DOHH2 (cell line): ENCODE results near the gene PI4K2A.

Experiments used
- EZH2phosphoT487 ChIP-seq: fragments of 200-600 bp; sonication (generic); IDR thresholded peaks from 2 replicates; pipeline ENCODE4 v1.6.1; 2017; ENCODE audit warnings: borderline replicate concordance, mild to moderate bottlenecking, antibody characterized with exemption, low read length, moderate library complexity, mixed read lengths
- TF ChIP-seq, protein P1 (sequence below): fragments of 200-600 bp; sonication (generic); IDR thresholded peaks from one replicate; pipeline ENCODE4 v1.5.1; 2014; ENCODE audit warnings: antibody characterized with exemption, mild to moderate bottlenecking, low read depth, low read length; ENCODE audit not compliant: poor library complexity, severe bottlenecking

DNA sequence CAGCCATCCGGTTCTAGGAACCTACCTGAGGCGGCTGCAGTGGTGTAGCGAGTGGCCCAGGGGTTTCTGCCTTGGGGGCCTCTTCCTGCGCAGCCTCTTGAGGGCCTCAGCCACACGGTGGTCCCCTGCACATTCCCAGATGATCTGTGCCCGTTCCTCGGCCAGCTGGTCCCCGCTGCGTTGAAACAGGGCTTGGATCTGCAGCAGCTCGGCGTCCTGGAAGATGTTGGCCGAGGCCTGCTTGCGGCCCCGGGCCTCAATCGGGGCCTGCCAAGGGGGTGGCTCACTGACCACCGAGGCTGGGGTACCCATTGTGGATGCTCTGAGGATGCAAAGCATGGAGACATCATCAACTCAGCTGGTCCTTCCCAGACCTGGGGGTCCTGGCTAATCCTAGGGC lies 39.1 kb downstream of the PI4K2A start:
- TF ChIP-seq, protein P1, sequence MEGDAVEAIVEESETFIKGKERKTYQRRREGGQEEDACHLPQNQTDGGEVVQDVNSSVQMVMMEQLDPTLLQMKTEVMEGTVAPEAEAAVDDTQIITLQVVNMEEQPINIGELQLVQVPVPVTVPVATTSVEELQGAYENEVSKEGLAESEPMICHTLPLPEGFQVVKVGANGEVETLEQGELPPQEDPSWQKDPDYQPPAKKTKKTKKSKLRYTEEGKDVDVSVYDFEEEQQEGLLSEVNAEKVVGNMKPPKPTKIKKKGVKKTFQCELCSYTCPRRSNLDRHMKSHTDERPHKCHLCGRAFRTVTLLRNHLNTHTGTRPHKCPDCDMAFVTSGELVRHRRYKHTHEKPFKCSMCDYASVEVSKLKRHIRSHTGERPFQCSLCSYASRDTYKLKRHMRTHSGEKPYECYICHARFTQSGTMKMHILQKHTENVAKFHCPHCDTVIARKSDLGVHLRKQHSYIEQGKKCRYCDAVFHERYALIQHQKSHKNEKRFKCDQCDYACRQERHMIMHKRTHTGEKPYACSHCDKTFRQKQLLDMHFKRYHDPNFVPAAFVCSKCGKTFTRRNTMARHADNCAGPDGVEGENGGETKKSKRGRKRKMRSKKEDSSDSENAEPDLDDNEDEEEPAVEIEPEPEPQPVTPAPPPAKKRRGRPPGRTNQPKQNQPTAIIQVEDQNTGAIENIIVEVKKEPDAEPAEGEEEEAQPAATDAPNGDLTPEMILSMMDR: no peak
- TF ChIP-seq EZH2phosphoT487: no peak
